GM19438 (cell line): ENCODE results near the gene GSTM5.
"Not testable (repeated sequence)": the region's sequence is repeated elsewhere in the genome, so short reads cannot be mapped to it uniquely, and the experiment has no call there.

Experiments
- ATAC-seq: cut with Tn5 transposase; IDR thresholded peaks from one replicate; pipeline ENCODE4 v1.9.1; 2021; ENCODE audit warnings: low read depth; ENCODE audit not compliant: unreplicated experiment

The GSTM5 gene

DNA sequence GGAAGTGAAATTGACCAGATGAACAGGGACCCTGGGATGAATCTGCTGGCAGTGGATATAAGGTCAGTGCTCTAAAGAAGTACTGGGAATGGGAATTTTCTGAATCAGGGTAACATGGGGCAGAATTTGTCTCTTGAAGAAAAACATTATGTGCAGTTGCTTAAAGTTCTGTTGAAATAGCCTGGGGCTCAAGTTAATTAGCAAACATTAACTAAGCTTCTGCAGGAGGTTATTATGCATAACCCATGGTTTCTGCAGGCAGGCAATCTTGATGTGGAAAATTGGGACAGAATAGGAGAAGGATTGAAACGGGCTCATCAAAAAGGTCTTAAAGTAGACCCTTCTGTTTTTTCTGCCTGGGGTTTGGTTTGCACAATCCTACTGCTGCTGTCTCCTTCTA is 14.0 kb downstream of the GSTM5 start:
- ATAC-seq, result no peak

DNA sequence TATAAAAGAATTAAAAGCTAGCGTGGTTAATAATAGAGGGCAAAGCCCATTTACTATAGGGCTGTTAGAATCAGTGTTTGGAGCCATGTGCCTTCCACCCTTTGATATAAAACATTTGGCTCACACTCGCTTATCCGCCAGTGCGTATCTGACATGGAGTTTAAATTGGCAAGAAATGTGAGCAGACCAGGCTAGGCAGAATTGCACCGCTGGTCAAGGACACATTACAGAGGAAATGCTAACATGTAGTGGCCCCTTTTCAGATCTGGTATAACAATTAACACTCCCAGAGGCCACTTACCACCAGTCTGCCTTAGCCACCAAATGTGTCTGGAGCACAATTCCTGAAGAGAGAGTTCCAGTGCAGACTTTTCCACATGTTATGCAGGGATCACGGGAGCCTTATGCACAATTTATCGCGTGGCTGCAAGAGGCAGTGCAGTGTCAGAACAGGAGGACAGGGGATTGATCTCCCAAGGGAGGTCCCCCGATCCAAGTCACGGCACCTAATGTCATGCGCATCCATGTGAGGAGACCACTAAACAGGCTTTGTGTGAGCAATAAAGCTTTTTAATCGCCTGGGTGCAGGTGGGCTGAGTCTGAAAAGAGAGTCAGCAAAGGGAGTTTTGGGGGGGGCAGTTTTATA is 14.8 kb downstream of the GSTM5 start:
- no peak for ATAC-seq

DNA sequence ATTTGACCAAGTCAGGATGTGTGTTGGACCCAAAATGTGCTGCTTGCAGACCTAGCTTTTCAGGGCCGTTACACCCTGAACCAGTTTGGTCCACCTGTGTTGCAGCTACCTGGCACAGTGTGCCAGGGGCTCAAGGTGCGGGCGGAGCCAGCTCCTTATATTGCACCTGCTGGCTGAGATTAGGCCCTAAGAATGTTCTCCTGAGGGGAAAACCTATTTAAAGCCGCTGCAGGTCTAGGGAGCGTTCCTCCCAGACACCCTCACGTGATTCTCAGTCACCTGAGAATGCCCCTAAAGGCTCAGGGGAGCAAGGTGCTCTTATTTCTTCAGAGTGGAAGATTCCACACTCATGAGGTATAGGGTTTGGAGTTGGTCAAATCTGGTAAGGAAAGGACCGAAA is 16.8 kb downstream of the GSTM5 start:
- no peak for ATAC-seq

DNA sequence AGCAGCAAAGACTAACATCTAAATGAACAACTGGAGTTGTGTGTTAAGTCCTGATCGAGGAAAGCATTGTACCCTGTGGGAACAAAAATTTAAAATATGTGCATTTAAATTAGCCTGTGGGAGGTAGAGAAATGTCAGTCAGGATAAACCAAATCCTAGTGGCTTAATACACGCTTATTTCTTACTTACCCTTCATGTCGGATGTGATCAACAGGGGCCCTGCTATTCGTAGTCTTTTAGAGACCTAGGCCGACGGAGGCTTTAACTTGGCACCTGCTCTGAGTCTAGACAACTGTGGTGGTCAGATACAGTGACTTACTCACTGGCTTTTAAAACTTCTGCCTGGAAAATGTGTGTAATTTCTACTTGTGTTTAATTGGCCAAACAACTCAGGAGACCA is 18.6 kb downstream of the GSTM5 start:
- ATAC-seq, result no peak

DNA sequence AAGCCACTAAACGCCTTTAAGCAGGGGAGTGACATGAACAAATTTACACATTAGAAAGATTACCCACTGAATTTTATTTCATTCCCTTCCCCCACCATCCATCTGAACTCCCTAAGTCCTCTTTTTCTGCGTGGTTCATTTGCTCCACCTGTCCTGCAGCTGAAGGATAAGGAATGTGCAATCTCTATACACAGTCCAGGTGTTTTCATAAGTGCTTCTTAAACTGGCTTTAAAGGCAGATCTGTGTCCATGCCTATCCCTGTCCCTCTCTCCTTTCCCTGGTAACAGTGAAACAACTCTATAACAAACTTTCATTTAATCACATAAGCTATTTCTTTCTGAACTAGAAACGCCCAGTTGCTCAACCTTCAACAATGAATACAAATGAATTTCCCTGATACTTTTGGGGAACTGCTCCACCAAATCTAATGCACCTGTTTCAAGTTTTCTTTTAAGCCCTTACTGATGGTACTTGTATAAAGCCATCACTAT is 20.4 kb downstream of the GSTM5 start:
- ATAC-seq, result no peak

DNA sequence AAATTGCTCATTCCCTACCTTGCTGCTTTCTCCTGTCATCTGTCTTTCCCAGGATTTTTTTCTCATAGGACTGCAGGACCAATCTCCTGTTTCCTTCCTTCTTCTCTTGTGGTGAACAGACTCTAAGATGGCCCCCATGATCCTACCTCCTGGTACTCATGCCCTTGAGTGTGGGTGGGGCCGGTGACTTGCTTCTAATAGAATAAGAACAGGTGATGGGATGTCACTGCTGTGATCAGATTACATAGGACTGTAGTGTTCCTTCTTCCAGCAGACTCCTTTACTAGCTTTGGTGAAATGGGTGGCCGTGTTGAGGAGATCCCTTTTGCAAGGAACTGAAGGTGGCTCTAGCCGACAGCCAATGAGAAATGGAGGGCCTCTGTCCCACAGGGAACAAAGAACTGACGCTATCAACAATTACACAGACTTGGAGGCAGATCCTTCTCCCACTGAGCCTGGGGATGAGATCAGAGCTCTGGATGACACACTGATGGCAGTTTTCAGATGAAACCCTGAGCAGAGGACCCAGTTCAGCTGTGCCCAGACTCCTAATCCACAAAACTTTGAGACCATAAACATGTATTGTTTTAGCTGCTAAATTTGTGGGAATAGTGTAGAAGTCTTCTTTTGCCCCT is 21.3 kb downstream of the GSTM5 start:
- no peak for ATAC-seq

DNA sequence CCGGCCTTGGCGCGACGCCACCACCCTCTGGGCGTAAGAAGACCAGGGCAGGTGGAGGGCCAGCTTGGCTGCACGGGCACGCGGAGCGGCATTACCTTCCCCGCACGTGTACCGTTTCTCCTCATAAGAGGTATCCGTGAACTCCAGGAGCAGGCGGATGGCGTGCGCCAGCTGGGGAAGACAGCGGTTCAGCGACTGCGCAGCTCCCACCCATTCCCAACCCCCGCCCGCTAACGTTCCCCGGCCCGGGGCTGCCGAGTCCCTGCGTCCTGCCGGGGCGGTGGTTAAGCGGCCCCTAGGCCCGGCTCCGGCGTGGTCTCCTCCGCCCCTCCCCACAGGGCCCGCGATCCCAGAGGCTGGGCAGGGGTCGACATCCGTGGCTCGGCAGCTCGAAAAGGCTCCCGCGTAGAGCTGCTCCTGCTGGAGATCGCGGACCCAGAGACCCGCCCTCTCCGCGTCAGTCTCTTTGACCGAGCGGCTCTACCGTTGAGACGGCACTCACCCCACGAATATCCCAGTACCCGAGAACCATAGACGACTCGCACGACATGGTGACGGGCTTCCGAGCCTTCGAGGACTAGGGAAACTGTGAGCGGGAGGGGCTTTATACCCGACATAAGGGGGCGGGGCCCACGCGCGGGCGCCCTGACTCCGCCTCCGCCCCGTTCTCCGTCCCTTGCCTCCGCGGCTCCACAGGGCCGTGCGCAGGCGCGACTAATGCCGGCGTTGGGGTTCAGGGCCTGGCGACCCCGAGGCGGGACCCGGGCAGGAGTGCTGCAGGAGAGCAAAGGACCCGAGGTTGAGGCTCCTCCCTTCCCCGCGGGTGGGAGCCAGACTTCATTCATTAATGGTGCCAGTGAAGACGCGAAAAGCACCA is 27.9 kb downstream of the GSTM5 start:
- ATAC-seq, result peak; percentile 86

DNA sequence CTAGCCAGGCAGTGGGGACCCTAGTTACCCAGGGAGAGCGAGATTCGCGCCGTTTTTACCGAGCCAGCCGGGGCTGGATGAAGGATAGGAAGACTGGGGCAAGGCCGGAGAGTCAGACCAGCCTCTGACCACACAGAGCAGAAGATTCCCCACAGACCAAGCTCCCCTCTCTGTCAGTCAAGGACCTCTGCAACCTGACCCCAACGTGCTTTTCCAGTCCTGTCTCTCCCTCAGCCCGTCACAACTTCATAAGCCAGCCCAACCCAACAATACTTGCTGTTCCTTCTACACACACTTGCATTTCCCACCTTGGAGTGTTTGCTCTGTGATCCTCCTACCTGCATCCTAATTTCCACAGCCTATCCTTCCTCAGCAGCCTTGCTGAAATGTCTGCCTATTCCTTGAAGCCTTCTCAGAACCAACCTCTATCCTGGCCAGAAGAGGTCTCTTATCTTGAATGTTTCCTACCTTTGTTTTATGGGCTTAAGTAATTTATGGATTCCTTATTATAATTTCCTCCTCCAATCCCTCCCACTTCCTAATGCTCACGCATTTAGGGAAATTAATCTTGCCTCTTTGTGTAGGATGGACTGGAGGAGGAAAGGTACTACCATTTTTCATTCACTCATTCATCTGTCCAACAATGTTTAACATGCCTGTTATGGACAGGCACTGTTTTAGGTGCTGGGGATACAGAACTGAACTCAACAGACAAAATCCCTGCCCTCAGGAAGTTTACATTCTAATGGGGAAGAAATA is 28.7 kb downstream of the GSTM5 start, which contains the start of gene GSTM3:
TSS of gene GSTM3 (minus strand) at position 424 of the 759 bp plus-strand sequence. CDS start 751 bp downstream, outside the sequence.
- ATAC-seq, result peak; percentile 34

DNA sequence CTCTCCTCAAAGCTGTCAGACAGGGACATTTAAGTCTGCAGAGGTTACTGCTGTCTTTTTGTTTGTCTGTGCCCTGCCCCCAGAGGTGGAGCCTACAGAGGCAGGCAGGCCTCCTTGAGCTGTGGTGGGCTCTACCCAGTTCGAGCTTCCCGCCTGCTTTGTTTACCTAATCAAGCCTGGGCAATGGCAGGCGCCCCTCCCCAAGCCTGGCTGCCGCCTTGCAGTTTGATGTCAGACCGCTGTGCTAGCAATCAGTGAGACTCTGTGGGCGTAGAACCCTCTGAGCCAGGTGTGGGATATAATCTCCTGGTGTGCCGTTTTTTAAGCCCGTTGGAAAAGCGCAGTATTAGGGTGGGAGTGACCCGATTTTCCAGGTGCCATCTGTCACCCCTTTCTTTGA is 36.3 kb downstream of the GSTM5 start:
- not testable (repeated sequence) for ATAC-seq

DNA sequence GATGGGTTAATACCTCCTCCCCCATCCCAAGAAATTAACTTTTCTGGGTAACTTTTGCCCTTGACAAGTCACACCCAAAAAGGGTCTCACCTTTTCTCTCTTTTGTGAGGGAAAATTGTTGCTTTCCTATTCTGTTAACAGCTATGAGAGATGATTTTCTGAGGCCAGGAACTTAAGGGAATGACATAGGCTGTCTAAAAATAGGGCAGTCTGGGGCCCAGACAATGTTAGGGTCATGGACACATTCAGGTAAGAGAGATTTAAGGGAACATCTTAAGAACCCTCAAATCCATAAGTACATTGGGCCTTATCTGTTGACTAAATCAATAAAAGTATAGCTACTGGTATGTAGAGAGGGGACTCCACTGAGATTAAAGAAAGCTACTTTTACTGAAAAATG is 37.2 kb downstream of the GSTM5 start:
- no peak for ATAC-seq

DNA sequence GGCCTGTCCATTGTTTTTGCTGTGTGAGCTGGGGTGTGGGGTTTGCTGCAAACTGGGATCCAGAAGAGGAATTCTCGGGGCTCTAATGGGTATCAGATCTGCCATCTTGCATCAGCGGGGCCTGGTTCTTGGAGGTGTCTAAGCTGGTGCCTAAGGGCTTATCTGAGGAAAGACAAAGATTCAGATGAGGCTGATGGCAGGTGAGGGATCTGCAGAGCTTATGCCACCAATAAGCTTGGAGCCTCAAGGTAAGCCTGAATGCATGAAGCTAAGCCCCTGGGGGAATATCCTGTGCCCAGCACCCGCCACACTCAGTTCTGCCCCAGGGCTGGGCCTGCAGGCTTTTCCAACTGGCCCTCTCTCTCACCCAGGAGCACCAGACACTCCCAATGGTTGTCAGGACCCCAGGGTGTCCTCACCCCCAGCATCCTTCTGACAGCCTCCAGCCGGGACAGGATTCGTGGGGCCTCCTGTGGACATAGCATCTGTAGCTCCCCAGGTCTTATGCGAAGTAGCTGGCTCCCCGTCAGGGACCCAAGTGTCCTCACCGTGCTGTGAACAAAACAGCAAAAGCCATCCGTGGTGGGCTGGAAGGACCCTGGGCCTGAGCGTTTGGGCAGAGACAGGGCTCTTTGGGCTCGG is 38.3 kb downstream of the GSTM5 start:
- no peak for ATAC-seq

DNA sequence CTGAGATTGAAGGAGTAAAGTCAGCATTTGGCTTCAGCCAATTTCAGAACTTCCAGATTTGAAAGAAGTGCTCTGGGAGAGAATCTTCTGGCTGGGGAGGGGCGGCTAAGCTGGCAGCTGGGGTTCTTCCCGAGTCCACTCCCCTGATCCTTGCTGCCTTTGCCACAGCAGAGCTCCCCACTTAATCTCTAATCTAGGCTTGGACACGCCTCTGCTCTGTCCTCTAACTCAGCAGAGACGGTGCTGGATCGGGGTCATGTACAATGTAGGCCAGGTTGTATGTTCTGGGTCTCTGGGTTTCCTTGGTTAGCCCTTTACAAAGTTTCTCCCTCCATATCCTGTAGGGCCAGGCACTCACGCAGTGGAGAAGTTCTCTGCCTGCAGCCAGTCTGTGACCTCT is 38.9 kb downstream of the GSTM5 start:
- no peak for ATAC-seq

DNA sequence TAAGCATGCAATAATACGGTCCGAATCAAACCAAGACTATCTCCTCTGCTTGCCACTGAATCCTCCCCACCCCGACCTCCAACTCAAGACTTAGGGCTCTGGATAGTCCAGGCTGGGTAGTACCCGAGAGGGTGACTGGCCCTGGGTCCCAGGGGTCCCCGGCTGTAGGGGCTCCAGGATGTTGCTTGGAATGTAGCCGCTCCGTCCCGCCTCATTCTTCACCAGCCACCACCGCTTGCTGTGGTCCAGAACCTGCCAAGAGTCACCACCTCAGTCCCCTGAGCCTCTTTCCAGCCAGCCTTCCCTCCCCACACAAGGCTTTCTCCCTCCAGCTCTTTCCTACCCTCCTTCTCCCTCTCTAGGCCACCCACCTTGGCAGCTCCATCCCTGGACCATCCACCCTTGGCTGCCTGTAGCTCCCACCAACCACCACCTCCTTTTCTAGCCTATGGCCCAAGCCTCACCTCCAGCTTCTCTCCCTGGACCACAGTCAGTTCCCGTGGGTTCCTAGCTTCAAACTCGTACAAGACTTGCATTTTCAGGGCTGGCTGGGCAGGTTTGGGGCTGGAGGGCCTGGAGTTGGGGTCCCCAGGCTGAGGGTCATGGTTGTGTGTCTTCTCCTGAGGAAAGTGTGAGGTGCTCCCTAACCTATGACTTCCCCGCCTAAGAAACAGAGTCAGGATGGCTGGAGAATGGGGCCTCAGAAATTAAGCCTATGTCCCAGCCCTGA is 39.6 kb downstream of the GSTM5 start:
- no peak for ATAC-seq

DNA sequence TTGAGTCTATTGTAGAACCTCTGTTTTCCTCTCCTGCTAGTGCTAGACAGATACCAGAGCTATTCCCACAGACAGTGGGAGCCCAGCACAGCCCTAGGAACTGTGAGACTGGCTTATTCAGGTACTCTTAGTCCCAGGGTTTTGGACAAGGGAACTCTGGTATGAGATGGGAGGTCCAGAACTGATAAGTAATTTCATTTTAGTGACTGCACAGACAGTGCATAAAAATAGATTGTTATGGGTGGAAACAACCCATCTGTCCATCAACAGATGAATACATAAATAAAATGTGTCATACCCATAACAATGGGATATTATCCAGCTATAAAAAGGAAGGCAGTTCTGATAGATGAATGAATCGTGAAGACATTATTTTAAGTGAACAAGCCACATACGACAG is 42.7 kb downstream of the GSTM5 start:
- ATAC-seq, result no peak

DNA sequence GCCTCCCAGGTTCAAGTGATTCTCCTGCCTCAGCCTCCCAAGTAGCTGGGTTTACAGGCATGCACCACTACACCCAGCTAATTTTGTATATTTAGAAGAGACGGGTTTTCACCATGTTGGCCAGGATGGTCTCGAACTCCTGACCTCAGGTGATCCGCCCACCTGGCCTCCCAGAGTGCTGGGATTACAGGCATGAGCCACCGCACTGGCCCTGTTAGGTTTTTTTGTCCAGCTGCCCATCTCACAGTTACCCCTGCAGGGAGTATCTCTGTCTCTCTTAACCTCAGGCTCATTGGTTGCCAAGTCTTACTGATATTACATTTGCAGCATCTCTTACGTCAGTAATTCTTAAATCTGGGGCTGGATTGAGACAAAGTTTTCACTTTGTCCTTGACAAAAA is 44.3 kb downstream of the GSTM5 start:
- not testable (repeated sequence) for ATAC-seq

DNA sequence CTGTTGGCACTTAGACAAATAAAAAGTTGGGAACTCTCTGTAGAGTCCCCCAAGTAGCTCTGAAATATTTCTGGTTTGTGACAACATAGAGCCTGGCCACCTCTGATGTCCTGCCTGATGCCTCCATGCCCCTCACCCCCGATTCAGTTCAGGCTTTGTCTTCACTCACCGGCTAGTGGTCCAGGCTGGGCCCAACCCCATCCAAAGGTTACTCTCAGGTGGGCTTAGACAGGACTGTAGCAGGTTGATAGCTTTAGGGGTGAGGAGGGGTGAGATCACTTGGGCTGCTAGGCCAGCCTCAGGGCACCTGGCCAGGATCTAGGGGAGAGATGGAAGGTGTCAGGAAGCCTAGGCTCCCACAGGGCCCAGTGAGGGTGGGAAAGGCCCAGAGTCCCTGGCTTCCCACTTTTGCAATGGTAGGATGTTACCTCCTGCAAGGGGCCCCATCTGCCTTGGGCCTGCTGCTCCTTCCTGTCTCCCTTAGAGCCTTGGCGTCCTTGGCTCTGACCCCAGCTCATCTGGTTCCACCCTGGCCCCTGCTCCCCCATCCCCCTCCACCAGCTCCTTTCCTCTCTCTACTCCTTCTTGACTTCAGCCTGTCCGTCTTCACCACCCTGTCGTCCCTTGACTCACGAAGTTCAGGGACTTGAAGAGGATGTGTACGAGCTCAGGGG is 44.9 kb downstream of the GSTM5 start:
- no peak for ATAC-seq

DNA sequence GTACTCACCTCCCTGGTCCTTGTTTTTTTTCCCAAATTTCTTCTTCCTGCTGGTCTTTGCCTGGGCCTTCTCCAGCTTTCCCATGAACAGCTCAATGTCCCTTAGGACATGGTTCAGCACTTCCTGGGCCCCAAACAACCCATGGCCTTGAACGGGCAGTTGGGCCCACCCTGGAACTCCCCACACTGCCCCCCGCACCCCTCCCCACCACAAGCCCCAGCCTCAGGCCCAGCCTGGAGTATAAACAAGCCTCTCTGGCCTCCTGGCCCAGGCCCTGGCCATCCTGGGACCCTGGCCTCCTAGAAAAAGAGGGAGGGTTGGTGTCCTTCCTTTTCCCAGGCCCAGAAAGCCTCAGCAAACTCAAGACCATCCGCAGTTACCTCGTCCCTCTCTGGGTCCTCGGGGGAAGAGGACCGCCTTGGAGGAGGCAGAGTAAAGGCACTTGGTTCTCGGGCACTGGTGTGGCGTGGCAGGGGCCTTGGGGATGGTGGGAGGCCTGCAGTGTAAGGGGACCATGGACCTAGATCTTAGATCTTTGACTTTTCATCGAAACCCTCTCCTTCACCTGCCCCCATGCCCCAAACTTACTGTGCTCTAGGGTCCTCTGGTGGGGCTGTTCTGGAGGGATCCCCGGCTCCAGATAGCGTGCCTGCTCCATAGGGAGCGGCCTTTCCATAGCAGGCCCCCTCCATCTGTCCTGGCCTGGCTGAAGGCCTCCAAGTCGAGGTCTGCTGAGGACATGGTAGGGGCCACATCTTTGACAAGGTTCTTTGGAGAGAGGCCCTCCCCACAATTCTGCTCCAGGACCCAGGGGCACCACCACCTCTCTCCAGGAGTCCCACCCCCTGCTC is 46.1 kb downstream of the GSTM5 start:
- no peak for ATAC-seq
